ENCODE data around the gene CEP112. TPM values are rescaled to one million over a fixed set of nuclear protein-coding genes. Genes with fewer than 3 reads are reported as not detected.

The CEP112 gene
- total and polyA plus RNA-seq, 2 of the 8 experiments (the other 6 are each of a cell fraction or from before 2014, with no cell fraction given): 0.62 to 3.1 TPM

- TF ChIP-seq BCL11A (IDR thresholded peaks at IDR 0.05; ENCODE audit: low read depth in 2 of 2, low read length in 2 of 2) (no peak), BRCA1 (IDR thresholded peaks at IDR 0.05; ENCODE audit: low read depth, low read length) (no peak), KDM1A (IDR thresholded peaks at IDR 0.05; ENCODE audit: borderline replicate concordance, low read length) (no peak), SIRT6 (IDR thresholded peaks at IDR 0.05; ENCODE audit: low read length) (no peak), EP300 (IDR thresholded peaks at IDR 0.05; ENCODE audit: borderline replicate concordance in 1 of 2, low read depth in 2 of 2, low read length in 2 of 2) (no peak), TEAD4 (IDR thresholded peaks at IDR 0.05; ENCODE audit: low read depth, low read length) (no peak), HDAC6 (IDR thresholded peaks at IDR 0.05; ENCODE audit: low read depth, low read length) (no peak), JUN (IDR thresholded peaks at IDR 0.05; ENCODE audit: low read depth, low read length) (no peak), GABPA (IDR thresholded peaks at IDR 0.05; ENCODE audit: borderline replicate concordance, insufficient read depth, low read length) (no peak)
These were observed 7.5 kb downstream of the CEP112 start (continued) for GRCh38 chr17:66184392-66184791.

All from H1 (cell line).